ENCODE measurements around the gene TEAD3.
"Not testable (repeated sequence)": the region's sequence is repeated elsewhere in the genome, so short reads cannot be mapped to it uniquely, and the experiment has no call there.

The TEAD3 gene

DNA sequence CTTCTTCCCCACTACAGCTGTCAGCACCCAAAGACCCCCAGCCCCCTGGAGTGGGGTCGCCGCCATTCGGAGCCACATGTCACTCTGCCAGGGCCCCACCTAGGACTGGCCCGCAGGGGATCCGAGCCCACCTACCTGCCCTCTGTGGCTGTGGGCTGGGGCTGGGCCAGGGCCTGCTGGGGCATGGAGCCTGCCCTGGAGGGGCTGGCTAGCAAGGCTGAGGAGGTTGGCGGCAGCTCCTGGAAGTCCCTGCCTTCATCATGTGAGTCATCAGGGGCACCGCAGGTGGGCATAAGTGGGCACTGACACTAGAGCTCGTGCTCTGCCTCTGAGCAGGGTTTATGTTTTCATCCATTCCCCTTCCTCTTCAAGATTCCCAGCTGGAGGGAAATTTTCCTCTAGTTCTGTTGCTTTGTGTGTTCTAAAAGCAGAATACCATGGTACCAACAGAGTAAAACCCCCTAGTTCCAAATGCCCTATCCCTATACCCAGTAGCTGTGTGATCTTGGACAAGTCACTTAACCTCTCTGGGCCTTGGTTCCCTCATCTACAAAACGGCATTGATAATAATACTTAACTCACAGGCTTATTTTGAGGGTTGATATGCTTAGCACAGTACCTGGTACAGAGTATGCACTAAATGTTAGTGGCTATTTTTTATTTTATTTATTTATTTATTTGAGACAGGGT is 53.4 kb downstream of the TEAD3 start:
- no peak for DNase-seq

DNA sequence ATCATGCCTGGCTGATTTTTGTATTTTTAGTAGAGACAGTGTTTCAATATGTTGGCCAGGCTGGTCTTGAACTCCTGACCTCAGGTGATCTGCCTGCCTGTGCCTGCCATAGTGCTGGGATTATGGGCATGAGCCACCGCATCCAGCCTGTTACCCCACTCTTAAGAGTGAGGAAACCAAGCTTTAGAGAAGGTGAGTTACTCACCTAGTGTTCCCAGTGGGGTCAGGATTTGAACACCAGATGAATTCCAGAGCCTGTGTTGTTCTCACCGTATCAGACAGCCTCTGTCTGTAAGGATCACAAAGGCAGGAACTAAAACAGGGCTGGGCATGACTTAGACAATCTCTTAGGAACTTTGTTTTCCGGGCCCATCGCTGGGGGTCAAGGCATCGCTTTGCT is 54.2 kb downstream of the TEAD3 start:
- no peak for DNase-seq

DNA sequence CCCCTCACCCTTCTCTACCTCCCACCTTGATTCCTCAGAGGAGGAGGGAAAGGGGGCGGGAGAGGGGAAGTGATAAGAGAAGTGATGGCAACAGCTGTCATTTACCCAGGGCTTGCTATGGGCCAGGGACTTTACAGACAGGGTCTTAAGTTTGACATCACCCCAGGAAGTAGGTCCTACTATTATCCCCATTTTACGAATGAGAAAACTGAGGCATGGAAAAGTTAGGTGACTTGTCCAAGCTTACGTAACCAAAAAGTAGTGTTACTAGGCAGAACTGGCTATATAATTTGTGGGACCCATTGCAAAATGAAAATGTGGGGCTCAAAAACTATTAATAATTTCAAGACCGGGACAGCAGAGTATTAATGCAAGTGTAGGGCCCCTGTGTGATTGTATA is 55.2 kb downstream of the TEAD3 start:
- DNase-seq: no peak

DNA sequence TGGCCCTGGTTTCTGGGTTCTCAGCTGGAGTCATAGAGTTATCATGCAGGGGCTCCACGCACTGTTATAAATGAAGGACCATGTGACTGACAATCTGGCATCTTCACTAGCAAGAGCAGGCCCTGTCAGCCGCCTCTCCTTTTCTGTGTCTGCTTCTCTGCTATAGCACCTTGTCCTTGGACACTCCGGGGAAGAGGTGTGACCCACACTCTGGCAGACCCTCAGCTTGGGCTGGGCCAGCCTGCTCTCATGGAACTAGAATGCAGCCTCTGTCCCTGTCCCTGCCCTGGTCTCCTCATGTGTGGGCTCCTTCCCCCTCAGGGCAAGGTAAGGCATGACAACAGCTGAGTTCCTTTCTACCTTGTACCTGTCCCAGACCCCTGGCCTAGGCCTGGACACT is 55.7 kb downstream of the TEAD3 start:
- DNase-seq: no peak

DNA sequence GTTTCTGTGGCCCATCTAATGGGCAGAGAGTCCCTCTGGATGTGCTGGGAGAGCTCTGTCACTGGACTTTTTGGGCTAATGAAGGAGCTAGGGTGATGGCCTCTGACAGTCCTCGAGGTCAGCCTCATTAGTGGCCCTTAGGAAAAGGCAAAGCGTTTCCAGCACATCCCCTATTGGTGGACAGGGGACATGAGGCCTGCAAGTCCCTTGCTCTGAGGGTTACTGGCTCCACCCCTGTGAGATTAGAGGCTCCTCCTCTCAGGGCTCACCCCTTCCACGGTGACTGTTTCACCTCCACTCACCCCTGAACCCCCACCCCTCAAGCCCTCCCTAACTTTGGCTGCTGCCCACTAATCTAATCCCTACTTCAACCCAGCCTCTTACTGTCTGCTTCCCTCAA is 57.6 kb downstream of the TEAD3 start:
- DNase-seq: no peak

DNA sequence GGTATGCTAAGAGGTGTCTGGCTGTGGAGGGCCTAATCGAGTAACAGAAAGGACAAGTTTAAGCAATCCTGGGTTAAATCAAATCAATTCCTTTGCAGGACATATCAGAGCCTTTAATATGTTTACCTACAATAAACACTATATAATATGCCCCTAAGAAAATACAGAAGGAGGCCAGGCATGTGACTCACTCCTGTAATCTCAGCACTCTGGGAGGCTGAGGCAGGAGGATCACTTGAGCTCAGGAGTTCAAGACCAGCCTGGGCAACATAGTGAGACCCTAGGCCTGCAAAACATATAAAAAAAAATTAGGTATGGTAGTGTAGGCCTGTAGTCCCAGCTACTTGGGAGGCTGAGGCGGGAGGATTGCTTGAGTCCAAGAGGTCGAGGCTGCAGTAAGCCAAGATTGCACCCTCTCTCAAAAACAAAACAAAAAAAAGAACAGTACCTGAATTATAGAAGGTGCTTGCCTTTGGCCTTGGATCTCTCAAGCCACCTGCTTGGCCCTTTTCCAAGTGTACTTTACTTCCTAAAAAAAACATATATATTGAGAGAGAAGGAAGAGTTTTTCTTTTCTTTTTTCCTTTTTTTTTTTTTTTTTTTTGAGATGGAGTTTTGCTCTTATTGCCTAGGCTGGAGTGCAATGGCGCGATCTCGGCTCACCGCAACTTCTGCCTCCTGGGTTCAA is 58.4 kb downstream of the TEAD3 start:
- DNase-seq: not testable (repeated sequence)

DNA sequence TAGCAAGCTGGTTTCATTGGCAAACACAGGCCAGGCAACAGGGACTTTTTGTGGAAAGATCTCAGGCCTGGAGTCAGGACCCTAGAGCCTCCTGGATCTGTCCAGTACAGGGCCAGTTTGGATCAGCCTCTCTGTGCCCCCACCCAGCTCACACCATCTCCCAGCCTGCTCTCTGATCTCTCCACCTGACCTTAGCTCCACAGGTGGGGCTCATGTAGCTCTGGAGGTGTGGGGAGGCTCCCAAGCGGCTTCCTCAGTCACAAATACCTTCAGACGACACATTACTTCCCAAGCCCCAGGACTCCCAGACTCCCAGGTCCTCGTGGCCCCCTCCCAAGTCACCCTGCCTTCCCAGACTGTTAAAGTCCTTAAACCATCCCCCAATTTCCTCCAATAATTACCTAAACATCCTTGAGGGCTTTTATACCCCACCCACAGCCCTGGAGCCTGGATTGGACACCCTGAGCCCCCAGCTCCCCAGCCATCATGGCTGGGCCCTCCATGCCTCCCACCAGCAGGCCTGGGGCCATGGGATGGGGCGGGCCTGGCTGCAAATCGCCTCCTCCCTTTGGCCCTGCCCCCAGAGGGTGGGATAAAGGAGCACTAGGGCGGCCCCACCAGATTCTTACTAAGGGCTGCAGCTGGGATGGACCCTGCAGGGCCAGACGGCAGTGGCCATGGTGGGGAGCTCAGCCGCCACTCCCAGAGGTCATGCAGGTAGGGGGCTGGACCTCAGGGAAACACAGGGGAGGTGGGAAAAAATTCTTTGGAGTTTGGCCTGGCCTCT is 60.6 kb downstream of the TEAD3 start:
- no peak for DNase-seq

DNA sequence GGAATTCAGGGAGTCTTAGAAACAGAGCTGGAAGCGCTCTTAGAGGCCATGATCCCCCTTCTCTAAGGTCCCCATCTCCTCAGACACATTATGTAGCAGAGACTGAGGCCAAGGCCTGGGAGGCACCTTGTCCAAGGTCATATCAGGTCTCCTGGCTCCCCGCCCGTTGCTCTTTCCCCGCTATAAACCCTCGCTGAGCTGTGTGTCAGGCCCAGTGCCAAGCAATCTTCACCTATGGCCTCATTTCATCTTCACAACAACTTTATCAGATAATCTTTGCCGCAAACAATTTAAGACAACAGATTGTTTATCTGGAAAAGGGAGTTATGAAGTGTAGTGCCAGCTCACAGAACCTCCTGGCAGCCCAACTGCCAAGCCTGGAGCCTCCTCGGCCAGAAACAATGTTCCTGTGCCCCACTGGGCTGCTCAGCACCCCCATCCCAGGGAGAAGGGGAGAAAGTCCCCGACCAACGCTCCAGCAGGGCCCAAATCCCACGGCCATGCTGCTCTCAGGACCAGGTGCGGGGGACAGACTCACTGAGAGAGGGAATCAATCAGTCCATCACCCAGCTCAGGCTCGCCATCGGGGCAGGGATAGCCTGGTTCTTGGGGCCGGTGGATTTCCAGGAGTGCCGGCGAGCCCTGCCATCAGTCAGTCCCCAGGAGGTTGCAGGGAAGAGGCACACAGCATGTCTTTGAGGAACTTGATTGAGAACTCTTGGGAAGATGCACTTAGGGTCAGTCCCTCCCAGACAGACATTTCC is 61.6 kb downstream of the TEAD3 start:
- no peak for DNase-seq

DNA sequence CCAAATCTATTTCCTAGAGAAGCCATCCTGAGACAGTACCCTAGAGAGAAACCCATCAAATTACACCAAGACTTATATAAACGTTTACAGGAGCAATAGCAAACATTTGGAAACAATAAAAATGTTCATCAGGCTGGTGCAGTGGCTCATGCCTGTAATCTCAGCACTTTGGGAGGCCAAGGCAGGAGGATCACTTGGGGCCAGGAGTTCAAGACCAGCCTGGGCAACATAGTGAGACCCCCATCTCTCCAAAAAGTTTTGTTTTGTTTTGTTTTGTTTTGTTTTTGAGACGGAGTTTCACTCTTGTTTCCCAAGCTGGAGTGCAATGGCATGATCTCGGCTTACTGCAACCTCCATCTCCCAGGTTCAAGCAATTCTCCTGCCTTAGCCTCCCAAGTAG is 64.2 kb downstream of the TEAD3 start:
- DNase-seq: not testable (repeated sequence)

DNA sequence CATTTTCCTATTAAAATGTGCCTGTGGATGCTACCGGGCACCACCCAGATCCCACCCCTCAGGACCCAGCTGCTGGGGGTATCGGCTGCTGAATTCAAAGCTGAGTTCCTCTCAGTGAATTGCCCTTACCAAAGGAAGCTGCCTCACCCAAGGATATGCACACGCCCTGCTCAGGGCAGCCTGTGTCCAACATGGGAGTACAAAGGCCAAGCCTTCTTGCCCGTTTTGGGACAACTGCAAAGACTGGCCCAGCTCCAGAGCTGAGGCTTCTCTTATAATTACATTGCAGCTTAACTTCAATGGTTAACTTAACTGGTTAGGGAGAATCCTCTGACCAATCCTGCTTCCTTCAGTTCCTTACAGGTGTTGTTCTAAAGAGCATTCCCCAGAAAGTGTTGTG is 64.6 kb downstream of the TEAD3 start:
- no peak for DNase-seq

DNA sequence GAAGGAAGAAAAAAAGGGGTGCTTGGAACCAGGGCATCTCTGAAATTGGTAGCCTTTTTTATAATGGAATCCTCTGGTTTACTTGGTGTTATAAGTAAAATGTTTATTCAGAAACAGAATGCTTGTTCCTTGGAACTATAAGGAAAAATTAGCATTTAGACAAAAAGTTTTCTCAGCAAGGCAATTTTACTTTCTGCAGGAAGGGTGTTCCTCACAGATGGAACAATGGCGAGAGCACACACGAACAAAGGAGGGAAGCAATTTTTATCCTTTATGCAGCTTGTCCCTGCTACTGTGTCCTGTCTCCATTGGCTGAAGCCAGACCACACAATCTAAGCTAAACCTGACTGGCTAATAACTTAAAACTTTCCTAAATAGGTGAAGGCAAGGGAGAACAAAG is 67.4 kb downstream of the TEAD3 start:
- no peak for DNase-seq

DNA sequence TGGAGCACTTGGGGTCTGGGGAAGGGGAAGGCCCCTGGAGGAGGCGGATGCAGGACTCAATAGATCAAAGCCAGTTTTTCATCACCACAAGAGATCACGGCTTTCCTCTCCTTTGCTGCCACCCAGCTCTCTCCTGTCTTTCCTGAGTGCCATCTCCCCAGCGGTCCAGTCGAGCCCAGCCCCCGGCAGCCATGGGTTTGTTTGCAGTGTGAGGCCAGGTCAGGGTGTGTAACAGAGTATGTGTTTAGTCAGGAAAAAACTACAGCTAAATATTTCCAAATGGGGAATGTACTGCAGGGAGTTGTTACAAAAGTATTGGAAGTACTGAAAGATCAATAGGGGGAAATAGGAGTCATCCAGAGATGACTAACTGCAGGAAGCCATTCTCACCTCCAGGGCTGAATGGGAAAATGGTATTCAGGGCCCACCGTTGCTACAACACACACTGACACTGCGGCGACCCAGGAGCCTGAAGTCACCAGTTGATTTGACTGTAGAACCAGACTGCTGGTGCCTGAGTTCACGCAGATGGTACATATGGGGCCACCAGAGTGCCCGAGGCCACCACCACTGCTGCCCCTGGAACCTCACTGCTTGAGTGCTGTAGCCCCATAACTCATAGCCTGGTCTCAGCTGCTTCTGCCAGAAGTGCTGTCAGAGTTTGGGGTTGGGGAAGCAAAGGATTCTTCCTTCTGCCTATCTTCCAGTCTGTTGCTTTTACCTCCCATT is 68.3 kb downstream of the TEAD3 start:
- no peak for DNase-seq

DNA sequence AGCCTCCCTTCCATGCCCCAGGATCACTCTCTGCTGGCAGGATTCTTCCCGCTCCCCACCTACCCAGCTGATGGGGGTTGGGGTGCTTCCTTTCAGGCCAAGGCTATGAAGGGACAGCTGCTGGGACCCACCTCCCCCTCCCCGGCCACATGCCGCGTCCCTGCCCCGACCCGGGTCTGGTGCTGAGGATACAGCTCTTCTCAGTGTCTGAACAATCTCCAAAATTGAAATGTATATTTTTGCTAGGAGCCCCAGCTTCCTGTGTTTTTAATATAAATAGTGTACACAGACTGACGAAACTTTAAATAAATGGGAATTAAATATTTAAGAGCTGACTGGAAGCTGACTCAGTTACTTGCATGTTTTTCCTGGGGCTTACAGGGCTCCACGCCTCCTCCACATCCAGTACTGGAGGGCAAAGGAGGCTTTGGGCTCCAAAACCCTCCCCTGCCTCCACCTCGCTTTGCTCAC is 69.0 kb downstream of the TEAD3 start:
- DNase-seq: no peak

DNA sequence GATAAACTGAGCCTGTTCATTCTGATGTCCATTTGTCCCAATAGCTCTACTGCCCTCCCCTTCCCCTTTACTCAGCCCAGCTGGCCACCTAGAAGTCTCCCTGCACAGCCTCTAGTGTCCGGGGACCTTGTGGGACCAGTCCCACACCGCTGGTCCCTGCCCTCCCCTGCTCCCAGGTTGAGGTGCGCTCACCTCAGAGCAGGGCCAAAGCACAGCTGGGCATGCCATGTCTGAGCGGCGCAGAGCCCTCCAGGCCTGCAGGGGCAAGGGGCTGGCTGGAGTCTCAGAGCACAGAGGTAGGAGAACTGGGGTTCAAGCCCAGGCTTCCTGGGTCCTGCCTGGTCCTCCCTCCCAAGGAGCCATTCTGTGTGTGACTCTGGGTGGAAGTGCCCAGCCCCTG is 69.4 kb downstream of the TEAD3 start:
- DNase-seq: no peak

DNA sequence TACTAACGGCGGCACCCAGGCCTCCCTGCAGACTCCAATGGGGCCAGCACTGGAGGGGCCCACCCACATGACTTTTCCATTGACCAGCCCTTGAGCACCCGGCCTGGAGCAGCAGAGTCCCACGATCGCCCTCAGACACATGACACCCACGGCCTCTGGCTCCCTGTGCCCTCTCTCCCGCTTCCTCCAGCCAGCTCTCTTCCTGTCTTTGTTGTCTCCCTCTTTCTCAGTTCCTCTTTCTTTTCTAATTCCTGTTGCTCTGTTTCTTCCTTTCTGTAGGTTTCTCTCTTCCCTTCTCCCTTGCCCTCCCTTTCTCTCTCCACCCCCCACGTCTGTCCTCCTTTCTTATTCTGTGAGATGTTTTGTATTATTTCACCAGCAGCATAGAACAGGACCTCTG is 70.8 kb downstream of the TEAD3 start:
- no peak for DNase-seq

DNA sequence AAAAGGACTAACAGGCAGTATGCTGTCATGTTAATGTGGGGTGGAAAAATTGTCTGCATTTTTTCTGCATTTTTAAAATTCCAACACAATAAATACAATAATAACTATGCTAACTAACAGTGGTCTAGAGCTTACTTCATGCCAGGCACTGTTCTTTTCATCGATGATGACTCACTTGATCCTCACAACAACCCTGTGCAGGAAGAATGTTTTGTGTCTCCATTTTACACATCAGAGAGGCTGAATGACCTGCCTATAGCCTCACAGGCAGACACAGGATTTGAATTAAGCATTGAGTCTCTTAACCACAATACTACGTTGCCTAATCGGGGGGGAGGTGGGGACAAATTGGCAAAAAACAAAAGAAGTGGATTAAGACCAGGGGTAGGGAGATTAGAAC is 71.6 kb downstream of the TEAD3 start:
- DNase-seq: no peak
